ENCODE results near the gene CDK6.
"Not testable (repeated sequence)": the region's sequence is repeated elsewhere in the genome, so short reads cannot be mapped to it uniquely, and the experiment has no call there.

The CDK6 gene

GRCh38 chr7:92763636-92764423 lies 72.5 kb downstream of the CDK6 start:
- DNase-seq = no peak

GRCh38 chr7:92762851-92763250 lies 73.5 kb downstream of the CDK6 start:
- no peak for DNase-seq

GRCh38 chr7:92761391-92762097 lies 74.8 kb downstream of the CDK6 start:
- peak in 1 of 58 donors; percentile 50 for DNase-seq

GRCh38 chr7:92758796-92759431 lies 77.5 kb downstream of the CDK6 start:
- no peak for DNase-seq

- DNase-seq = not testable (repeated sequence)
These were observed 79.0 kb downstream of the CDK6 start for GRCh38 chr7:92757311-92757910.

GRCh38 chr7:92755680-92756079 lies 80.7 kb downstream of the CDK6 start:
- DNase-seq = no peak

GRCh38 chr7:92754919-92755581 lies 81.3 kb downstream of the CDK6 start:
- DNase-seq = peak in 54 of 58 donors; percentile 4 to 81 (median 50)

GRCh38 chr7:92753614-92754013 lies 82.8 kb downstream of the CDK6 start:
- no peak for DNase-seq

- DNase-seq = no peak
These were observed 84.2 kb downstream of the CDK6 start for GRCh38 chr7:92751902-92752901.

- no peak for DNase-seq
These were observed 85.4 kb downstream of the CDK6 start for GRCh38 chr7:92750946-92751345.

- DNase-seq = no peak
These were observed 85.9 kb downstream of the CDK6 start for GRCh38 chr7:92750447-92750839.

GRCh38 chr7:92749832-92750446 lies 86.4 kb downstream of the CDK6 start:
- DNase-seq = no peak

- DNase-seq = no peak
These were observed 87.0 kb downstream of the CDK6 start for GRCh38 chr7:92749327-92749755.

- no peak for DNase-seq
These were observed 87.9 kb downstream of the CDK6 start for GRCh38 chr7:92748495-92748894.

GRCh38 chr7:92747041-92747835 lies 89.1 kb downstream of the CDK6 start:
- no peak for DNase-seq

GRCh38 chr7:92745241-92745640 lies 91.1 kb downstream of the CDK6 start:
- no peak for DNase-seq

- DNase-seq = not testable (repeated sequence)
These were observed 92.2 kb downstream of the CDK6 start for GRCh38 chr7:92744180-92744579.

- no peak for DNase-seq
These were observed 94.2 kb downstream of the CDK6 start for GRCh38 chr7:92742186-92742585.

- peak in 1 of 58 donors; percentile 1 for DNase-seq
These were observed 95.7 kb downstream of the CDK6 start for GRCh38 chr7:92740700-92741126.
